Breast epithelium (tissue), 4 donors: ENCODE measurements around the gene LYZL2. TPM values are rescaled to one million over a fixed set of nuclear protein-coding genes. Genes with fewer than 3 reads are reported as not detected.

Experiments
- DNase-seq, 2 donors: peaks; one replicate each; pipeline ENCODE4 v3.0.0-alpha.2; 2019; ENCODE audit warnings: low spot score in 2 of 2
- H3K27ac ChIP-seq, 2 donors: fragments of 200-600 bp; sonication (generic) in 1 of 2; one replicate each; pipeline ENCODE4 v1.5.1; 2016 to 2019; ENCODE audit warnings: mild to moderate bottlenecking in 1 of 2
- H3K27me3 ChIP-seq, 2 donors: fragments of 200-600 bp; sonication (generic) in 1 of 2; one replicate each; pipeline versions ENCODE4 v1.5.1 to v1.6.0; 2017 to 2019; ENCODE audit warnings: control low read depth in 1 of 2, mild to moderate bottlenecking in 1 of 2
- H3K36me3 ChIP-seq: fragments of 200-600 bp; one replicate; pipeline ENCODE4 v1.5.1; 2019
- H3K4me1 ChIP-seq, 2 donors: fragments of 200-600 bp; sonication (generic); one replicate each; pipeline ENCODE4 v1.5.1; 2016 to 2019; ENCODE audit warnings: control low read depth in 1 of 2
- H3K4me3 ChIP-seq, 3 donors: fragments of 200-600 bp; sonication (generic); 1 replicate in 2 of 3; 2 replicates in 1 of 3; pipeline ENCODE4 v1.5.1; 2016 to 2019; ENCODE audit warnings: mild to moderate bottlenecking in 3 of 3, moderate library complexity in 2 of 3
- H3K9me3 ChIP-seq, 2 donors: fragments of 200-600 bp; sonication (generic) in 1 of 2; one replicate each; pipeline ENCODE4 v1.5.1; 2016 to 2019; ENCODE audit warnings: control low read depth in 1 of 2
- CTCF ChIP-seq, 3 donors: fragments of 450-650 bp; IDR thresholded peaks; one replicate each; pipeline ENCODE4 v1.5.1; 2016 to 2017; ENCODE audit warnings: antibody characterized with exemption in 3 of 3, mild to moderate bottlenecking in 3 of 3, moderate library complexity in 3 of 3
- POLR2A ChIP-seq: fragments of 450-650 bp; IDR thresholded peaks from one replicate; pipeline ENCODE4 v1.6.1; 2016; ENCODE audit warnings: antibody characterized with exemption, mild to moderate bottlenecking, moderate library complexity
- POLR2AphosphoS5 ChIP-seq, 3 donors: sonication (generic); formaldehyde crosslinking; IDR thresholded peaks; one replicate each; pipeline ENCODE4 v1.6.1; 2017; ENCODE audit warnings: antibody characterized with exemption in 3 of 3
- intact Hi-C: fragments of 100-400 bp; cut with DNase I; formaldehyde crosslinking; loops from one replicate; pipeline ENCODE4 v1.15.1; 2023; ENCODE audit warnings: low total_unique reads
- total RNA-seq, 3 donors: library from RNA; depleted of rRNA; stranded (reverse); fragments of >200 nt; gene quantifications; one replicate each; pipeline ENCODE4 v1.1.0, GENCODE V29; 2016

The LYZL2 gene
- total RNA-seq, 3 donors from 2014 or later = not detected

GRCh38 chr10:30565449-30565848 is 64.1 kb downstream of the LYZL2 start:
- H3K9me3 ChIP-seq = no peaks in the 10 kb centered on the region
- no peaks in the 10 kb centered on the region for H3K4me1 ChIP-seq
- intact Hi-C loops = no loop called here
- DNase-seq = no peak
- H3K4me3 ChIP-seq = no peak overlapping the region
- H3K36me3 ChIP-seq = no peaks in the 10 kb centered on the region
- TF ChIP-seq POLR2AphosphoS5 (IDR thresholded peaks at IDR 0.05) (no peak), CTCF (IDR thresholded peaks at IDR 0.05) (no peak), POLR2A (no peak)
- no peak overlapping the region for H3K27ac ChIP-seq
- no peaks in the 10 kb centered on the region for H3K27me3 ChIP-seq

- H3K36me3 ChIP-seq = no peaks in the 10 kb centered on the region
- no peak for TF ChIP-seq POLR2A
- TF ChIP-seq POLR2AphosphoS5 (IDR thresholded peaks at IDR 0.05) = no peak
- TF ChIP-seq CTCF (IDR thresholded peaks at IDR 0.05) = no peak
- intact Hi-C loops = no loop called here
These were observed 66.8 kb downstream of the LYZL2 start for GRCh38 chr10:30562787-30563186.

More at GRCh38 chr10:30562787-30563186, 66.8 kb downstream of the LYZL2 start:
- DNase-seq = no peak
- peaks cover 0 to 4% of the 10 kb centered on the region in 2 donors for H3K9me3 ChIP-seq
- H3K27ac ChIP-seq = no peak overlapping the region
- H3K4me1 ChIP-seq = no peaks in the 10 kb centered on the region
- H3K27me3 ChIP-seq = no peaks in the 10 kb centered on the region
- no peak overlapping the region for H3K4me3 ChIP-seq

Other genes with a start within 250 kb of the LYZL2 start
- gene MAP3K8, start 195.6 kb downstream of the LYZL2 start, total RNA-seq = 10 to 100 TPM; 34.4 to 45.9 (median 40.2) TPM